Midbrain (tissue), 1 donor: Measurements from ENCODE around the gene ADAMTS16.
"Not testable (repeated sequence)": the region's sequence is repeated elsewhere in the genome, so short reads cannot be mapped to it uniquely, and the experiment has no call there.

Experiments
- DNase-seq: peaks from one replicate; lab custom pipeline; 2025; lab: John Stamatoyannopoulos, UW

Gene ADAMTS16

GRCh38 chr5:5139777-5140478, at the start of gene ADAMTS16:
Gene ADAMTS16 (plus strand): TSS chr5:5140330. CDS start chr5:5140468, 138 bp downstream.
- no peak for DNase-seq

DNA sequence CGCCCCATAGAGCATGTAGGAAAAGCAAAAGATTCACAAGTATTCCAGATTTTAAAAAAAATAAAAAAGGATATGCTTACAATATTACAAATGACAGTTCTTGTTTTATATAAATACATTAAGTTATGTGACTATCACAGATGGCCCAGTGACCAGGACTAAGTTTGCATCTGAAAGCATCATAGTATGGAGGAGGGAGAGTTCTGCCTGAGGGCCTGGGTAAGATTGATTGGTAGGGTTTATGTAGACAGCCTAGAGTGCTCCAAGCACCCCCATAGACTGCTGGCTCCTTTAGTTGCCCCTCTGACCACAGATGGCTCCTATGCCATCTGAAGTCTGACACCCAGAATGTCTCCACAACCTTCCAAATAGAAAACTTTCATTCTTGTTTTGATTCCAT, 48.0 kb upstream of the ADAMTS16 start:
- no peak for DNase-seq

DNA sequence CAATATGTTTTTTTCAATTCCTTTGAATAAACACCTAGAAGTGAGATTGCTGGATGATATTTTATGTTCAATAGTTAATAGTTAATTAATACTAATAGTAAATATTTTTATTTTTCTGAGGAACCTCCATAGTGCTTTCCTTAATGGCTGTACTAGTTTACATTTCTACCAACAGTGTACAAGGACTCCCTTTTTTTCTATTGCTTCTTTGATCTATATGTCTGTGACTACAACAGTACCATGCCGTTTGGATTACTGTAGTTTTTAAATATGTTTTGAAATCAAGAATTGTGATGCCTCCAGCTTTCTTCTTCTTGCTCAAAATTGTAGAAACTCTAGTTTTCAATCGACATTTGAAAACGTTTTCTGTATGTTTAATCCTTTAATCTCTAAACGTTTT, 39.5 kb upstream of the ADAMTS16 start:
- no peak for DNase-seq

- no peak for DNase-seq
These were observed 38.5 kb upstream of the ADAMTS16 start for GRCh38 chr5:5101676-5102075.

GRCh38 chr5:5103245-5103644, 36.9 kb upstream of the ADAMTS16 start:
- no peak for DNase-seq

DNA sequence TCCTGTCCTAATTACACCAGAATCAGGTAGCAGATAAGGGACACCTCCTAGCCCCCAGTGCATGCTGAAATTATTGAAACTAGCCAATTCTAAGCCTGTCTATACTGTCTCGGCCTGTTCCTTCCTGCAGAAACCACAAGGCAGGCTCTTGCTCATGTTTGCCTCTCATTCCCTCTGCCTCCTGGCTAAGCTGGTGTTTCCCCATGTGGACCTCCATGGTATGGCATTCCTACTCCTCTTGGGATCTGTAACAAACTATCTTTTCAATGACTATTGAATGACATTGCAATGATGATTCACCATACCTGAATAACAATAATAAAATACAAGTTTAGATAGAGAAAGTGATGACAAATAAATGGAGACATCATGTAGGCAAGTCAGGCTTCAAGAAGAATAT, 35.6 kb upstream of the ADAMTS16 start:
- no peak for DNase-seq

DNA sequence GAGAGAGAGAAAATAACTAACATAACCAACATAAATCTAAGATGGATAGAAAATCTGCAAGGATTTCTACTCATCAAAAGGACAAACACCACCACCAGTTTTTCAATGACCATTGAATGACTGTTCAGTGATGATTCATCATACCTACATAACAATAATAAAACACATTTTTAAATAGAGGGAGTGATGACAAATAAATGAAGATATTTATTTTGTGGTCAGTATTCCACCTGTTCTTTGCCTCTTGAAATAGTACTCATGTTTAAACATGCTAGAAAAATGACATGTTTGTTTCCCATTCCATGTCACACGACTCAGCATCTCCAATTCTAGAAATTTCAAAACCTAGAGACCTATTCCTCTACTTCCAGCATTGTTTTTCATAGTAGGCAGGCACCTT, 34.6 kb upstream of the ADAMTS16 start:
- DNase-seq = no peak

GRCh38 chr5:5116956-5117355, 23.2 kb upstream of the ADAMTS16 start:
- DNase-seq = no peak

DNA sequence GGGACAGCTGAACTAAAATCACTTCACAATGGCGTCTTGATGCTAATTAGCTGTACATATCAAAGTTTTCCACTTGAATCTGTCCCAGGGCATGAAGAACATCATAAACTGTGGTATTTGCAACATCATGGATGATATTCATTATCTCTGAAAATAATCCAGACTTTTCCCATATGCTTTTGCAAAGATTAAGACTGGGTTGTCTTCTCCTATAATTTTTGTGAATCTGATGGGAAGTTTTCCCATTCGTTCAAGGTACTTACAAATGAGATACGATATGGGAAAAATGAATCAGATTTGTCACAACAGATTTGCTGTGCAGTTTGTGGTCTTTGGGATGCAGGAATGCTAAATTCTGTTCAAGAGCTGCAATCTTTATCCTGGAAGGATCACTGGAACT, 17.4 kb upstream of the ADAMTS16 start:
- DNase-seq = no peak

- DNase-seq = no peak
These were observed 15.9 kb upstream of the ADAMTS16 start for GRCh38 chr5:5124231-5124630.

DNA sequence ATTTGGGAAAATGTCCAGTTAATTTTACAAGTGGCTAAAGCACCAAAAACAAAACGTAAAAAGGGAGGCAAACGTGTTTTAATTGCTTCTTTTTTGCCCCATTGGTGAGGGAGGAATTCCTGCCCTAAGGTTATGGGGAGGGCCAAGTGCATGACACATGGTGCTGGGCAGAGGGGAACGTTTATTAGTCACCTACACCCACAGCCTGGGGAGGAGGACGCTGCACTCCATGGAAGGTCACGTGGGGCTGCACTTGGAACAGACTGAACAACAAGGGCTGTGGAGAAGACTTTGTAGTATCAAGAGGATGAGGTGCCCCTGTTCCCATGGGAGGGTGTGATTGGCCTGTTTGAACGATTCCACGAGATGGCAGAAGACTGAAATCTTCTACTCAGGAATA, 13.7 kb upstream of the ADAMTS16 start:
- no peak for DNase-seq

- DNase-seq = no peak
These were observed 11.4 kb upstream of the ADAMTS16 start for GRCh38 chr5:5128766-5129165.

DNA sequence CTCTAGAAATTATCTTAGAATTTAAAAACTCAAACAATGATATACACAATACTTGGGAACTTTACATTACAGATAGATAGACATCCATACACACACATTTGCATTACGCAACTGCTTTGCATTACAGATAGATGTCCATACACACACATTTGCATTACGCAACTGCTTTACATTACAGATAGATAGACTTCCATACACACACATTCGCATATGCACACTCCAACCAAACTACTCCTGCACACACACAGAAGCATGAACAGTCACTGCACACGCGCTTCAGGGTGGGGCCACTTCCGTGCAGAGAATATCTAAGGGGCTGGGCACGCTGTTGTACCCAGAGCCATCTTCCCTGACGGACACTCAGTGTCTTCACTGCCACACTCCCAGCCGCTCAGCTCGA, 7.9 kb upstream of the ADAMTS16 start:
- no peak for DNase-seq

GRCh38 chr5:5132693-5133295, 7.3 kb upstream of the ADAMTS16 start:
- no peak for DNase-seq

DNA sequence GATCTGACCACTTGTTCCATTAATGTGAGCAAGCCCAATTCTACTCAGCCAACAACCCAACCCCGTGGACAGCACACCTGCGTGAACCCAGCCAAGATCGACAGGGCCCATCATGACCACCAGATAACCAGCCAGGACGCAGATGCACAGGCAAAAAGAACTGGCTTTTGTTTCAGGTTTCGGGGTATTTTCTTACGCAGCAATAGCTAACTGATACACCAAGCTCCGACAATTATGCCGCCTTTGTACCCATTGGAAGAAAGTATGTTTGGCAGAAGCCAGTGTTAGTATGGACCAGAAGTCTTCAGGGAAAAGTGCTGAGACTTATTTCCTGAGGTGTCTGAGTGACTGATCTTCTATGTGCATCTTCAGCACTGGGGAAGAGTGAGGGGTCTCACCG, 6.0 kb upstream of the ADAMTS16 start:
- DNase-seq = no peak

- no peak for DNase-seq
These were observed 4.0 kb upstream of the ADAMTS16 start for GRCh38 chr5:5135957-5136676.

- DNase-seq = not testable (repeated sequence)
These were observed 2.3 kb upstream of the ADAMTS16 start for GRCh38 chr5:5137851-5138250.

GRCh38 chr5:5139336-5139776, 774 bp upstream of the ADAMTS16 start:
- no peak for DNase-seq

GRCh38 chr5:5140479-5141338, 579 bp downstream of the ADAMTS16 start:
- no peak for DNase-seq

DNA sequence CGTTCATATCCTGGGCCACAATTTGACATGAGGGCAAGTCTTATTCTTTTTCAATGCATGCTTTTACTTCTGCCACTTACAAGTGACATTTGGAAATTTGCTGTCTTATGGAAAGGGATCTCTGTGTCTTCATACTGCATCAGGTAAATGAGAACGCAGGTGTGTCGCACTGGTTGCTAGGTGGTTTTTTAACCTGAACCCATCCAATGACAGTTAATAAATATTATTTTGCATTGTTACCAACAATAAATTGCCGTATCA, 1.1 kb downstream of the ADAMTS16 start:
- DNase-seq = no peak

- peak; percentile 56 for DNase-seq
These were observed 1.7 kb downstream of the ADAMTS16 start for GRCh38 chr5:5141625-5142525.
